ENCODE measurements around the gene PKD2L1.

The PKD2L1 gene

GRCh38 chr10:100371482-100372027, 41.5 kb upstream of the PKD2L1 start:
- no peaks in the 10 kb centered on the region for H3K4me1 ChIP-seq (ENCODE audit: insufficient read depth, insufficient read length)
- DNase-seq (ENCODE audit: low read depth, low spot score): no peak

GRCh38 chr10:100370714-100371481, 40.9 kb upstream of the PKD2L1 start:
- no peak overlapping the region for H3K4me3 ChIP-seq (ENCODE audit: insufficient read length, low read depth)
- DNase-seq (ENCODE audit: low read depth, low spot score): peak; percentile 46
- no peaks in the 10 kb centered on the region for H3K9me3 ChIP-seq (ENCODE audit: insufficient read depth, low read length)
- no peaks in the 10 kb centered on the region for H3K36me3 ChIP-seq (ENCODE audit: insufficient read depth, insufficient read length, low read length)
- H3K9ac ChIP-seq (ENCODE audit: insufficient read length, low read depth): peak overlapping the region; percentile 62
- H3K4me1 ChIP-seq (ENCODE audit: insufficient read depth, insufficient read length): no peaks in the 10 kb centered on the region
- no peak for TF ChIP-seq SUZ12 (IDR thresholded peaks at IDR 0.05; ENCODE audit: extremely low read depth, insufficient read depth, insufficient read length)
- TF ChIP-seq ZNF274 (IDR thresholded peaks at IDR 0.05; ENCODE audit: low read depth, low read length): no peak
- TF ChIP-seq YY1 (IDR thresholded peaks at IDR 0.05; ENCODE audit: insufficient read depth, insufficient read length): no peak
- no peaks in the 10 kb centered on the region for H3K27me3 ChIP-seq (ENCODE audit: insufficient read depth, insufficient read length)

More at GRCh38 chr10:100371482-100372027, 41.5 kb upstream of the PKD2L1 start:
- H3K9me3 ChIP-seq (ENCODE audit: insufficient read depth, low read length): no peaks in the 10 kb centered on the region
- H3K36me3 ChIP-seq (ENCODE audit: insufficient read depth, insufficient read length, low read length): no peaks in the 10 kb centered on the region
- TF ChIP-seq YY1 (IDR thresholded peaks at IDR 0.05; ENCODE audit: insufficient read depth, insufficient read length): no peak
- H3K4me3 ChIP-seq (ENCODE audit: insufficient read length, low read depth): no peak overlapping the region
- H3K27me3 ChIP-seq (ENCODE audit: insufficient read depth, insufficient read length): no peaks in the 10 kb centered on the region
- peak overlapping the region; percentile 70 for H3K9ac ChIP-seq (ENCODE audit: insufficient read length, low read depth)

- DNase-seq (ENCODE audit: low read depth, low spot score): no peak
- TF ChIP-seq SUZ12 (IDR thresholded peaks at IDR 0.05; ENCODE audit: extremely low read depth, insufficient read depth, insufficient read length): no peak
- no peak for TF ChIP-seq YY1 (IDR thresholded peaks at IDR 0.05; ENCODE audit: insufficient read depth, insufficient read length)
- TF ChIP-seq ZNF274 (IDR thresholded peaks at IDR 0.05; ENCODE audit: low read depth, low read length): no peak
- no peaks in the 10 kb centered on the region for H3K9me3 ChIP-seq (ENCODE audit: insufficient read depth, low read length)
- H3K9ac ChIP-seq (ENCODE audit: insufficient read length, low read depth): no peak overlapping the region
- peaks cover 4% of the 10 kb centered on the region for H3K36me3 ChIP-seq (ENCODE audit: insufficient read depth, insufficient read length, low read length)
- no peaks in the 10 kb centered on the region for H3K27me3 ChIP-seq (ENCODE audit: insufficient read depth, insufficient read length)
- no peaks in the 10 kb centered on the region for H3K4me1 ChIP-seq (ENCODE audit: insufficient read depth, insufficient read length)
- no peak overlapping the region for H3K4me3 ChIP-seq (ENCODE audit: insufficient read length, low read depth)
Observed at GRCh38 chr10:100368721-100369120, 38.7 kb upstream of the PKD2L1 start.

GRCh38 chr10:100364735-100365391, 34.8 kb upstream of the PKD2L1 start:
- no peak overlapping the region for H3K4me3 ChIP-seq (ENCODE audit: insufficient read length, low read depth)
- DNase-seq (ENCODE audit: low read depth, low spot score): no peak
- no peaks in the 10 kb centered on the region for H3K9me3 ChIP-seq (ENCODE audit: insufficient read depth, low read length)
- peaks cover 38% of the 10 kb centered on the region for H3K36me3 ChIP-seq (ENCODE audit: insufficient read depth, insufficient read length, low read length)
- no peak for TF ChIP-seq ZNF274 (IDR thresholded peaks at IDR 0.05; ENCODE audit: low read depth, low read length)
- TF ChIP-seq YY1 (IDR thresholded peaks at IDR 0.05; ENCODE audit: insufficient read depth, insufficient read length): no peak
- H3K27me3 ChIP-seq (ENCODE audit: insufficient read depth, insufficient read length): no peaks in the 10 kb centered on the region
- peaks cover 2% of the 10 kb centered on the region for H3K4me1 ChIP-seq (ENCODE audit: insufficient read depth, insufficient read length)
- H3K9ac ChIP-seq (ENCODE audit: insufficient read length, low read depth): no peak overlapping the region

GRCh38 chr10:100364175-100364574, 34.1 kb upstream of the PKD2L1 start:
- Histone ChIP-seq H3K4me3 (ENCODE audit: insufficient read length, low read depth) (no peak overlapping the region), H3K4me1 (ENCODE audit: insufficient read depth, insufficient read length) (peaks cover 2% of the 10 kb centered on the region), H3K9ac (ENCODE audit: insufficient read length, low read depth) (no peak overlapping the region), H3K36me3 (ENCODE audit: insufficient read depth, insufficient read length, low read length) (peaks cover 44% of the 10 kb centered on the region), H3K9me3 (ENCODE audit: insufficient read depth, low read length) (no peaks in the 10 kb centered on the region), H3K27me3 (ENCODE audit: insufficient read depth, insufficient read length) (no peaks in the 10 kb centered on the region)
- TF ChIP-seq ZNF274 (IDR thresholded peaks at IDR 0.05; ENCODE audit: low read depth, low read length) (no peak), YY1 (IDR thresholded peaks at IDR 0.05; ENCODE audit: insufficient read depth, insufficient read length) (no peak), SUZ12 (IDR thresholded peaks at IDR 0.05; ENCODE audit: extremely low read depth, insufficient read depth, insufficient read length) (no peak)
- no peak for DNase-seq (ENCODE audit: low read depth, low spot score)

- DNase-seq (ENCODE audit: low read depth, low spot score): no peak
- no peak for TF ChIP-seq ZNF274 (IDR thresholded peaks at IDR 0.05; ENCODE audit: low read depth, low read length)
- TF ChIP-seq YY1 (IDR thresholded peaks at IDR 0.05; ENCODE audit: insufficient read depth, insufficient read length): no peak
- TF ChIP-seq SUZ12 (IDR thresholded peaks at IDR 0.05; ENCODE audit: extremely low read depth, insufficient read depth, insufficient read length): no peak
- H3K9me3 ChIP-seq (ENCODE audit: insufficient read depth, low read length): no peaks in the 10 kb centered on the region
- H3K27me3 ChIP-seq (ENCODE audit: insufficient read depth, insufficient read length): no peaks in the 10 kb centered on the region
- peak overlapping the region; percentile 50 for H3K9ac ChIP-seq (ENCODE audit: insufficient read length, low read depth)
- H3K36me3 ChIP-seq (ENCODE audit: insufficient read depth, insufficient read length, low read length): peaks cover 52% of the 10 kb centered on the region
- H3K4me3 ChIP-seq (ENCODE audit: insufficient read length, low read depth): no peak overlapping the region
- H3K4me1 ChIP-seq (ENCODE audit: insufficient read depth, insufficient read length): peaks cover 2% of the 10 kb centered on the region
Observed at GRCh38 chr10:100362570-100363496, 32.8 kb upstream of the PKD2L1 start.
